Upper lobe of right lung (tissue), 1 donor: ENCODE data around the gene FANK1. TPM values are rescaled to one million over a fixed set of nuclear protein-coding genes. Genes with fewer than 3 reads are reported as not detected.
"Not testable (repeated sequence)": the region's sequence is repeated elsewhere in the genome, so short reads cannot be mapped to it uniquely, and the experiment has no call there.

Source experiments
- ATAC-seq: fragments of 200-7000 bp; cut with Tn5 transposase; one replicate; pipeline ENCODE4 v1.9.1; 2020; ENCODE audit warnings: mild to moderate bottlenecking, moderate library complexity
- DNase-seq: peaks from one replicate; pipeline ENCODE4 v3.0.0-alpha.2; 2020
- H3K27ac ChIP-seq: fragments of 200-600 bp; one replicate; pipeline ENCODE4 v1.8.0; 2022
- H3K27me3 ChIP-seq: fragments of 200-600 bp; one replicate; pipeline ENCODE4 v1.8.0; 2022; ENCODE audit warnings: mild to moderate bottlenecking
- H3K36me3 ChIP-seq: fragments of 200-600 bp; one replicate; pipeline ENCODE4 v1.8.0; 2022
- H3K4me1 ChIP-seq: fragments of 200-600 bp; one replicate; pipeline ENCODE4 v1.8.0; 2022
- H3K4me3 ChIP-seq: fragments of 200-600 bp; one replicate; pipeline ENCODE4 v1.8.0; 2022; ENCODE audit warnings: mild to moderate bottlenecking
- H3K9me3 ChIP-seq: fragments of 200-600 bp; one replicate; pipeline ENCODE4 v1.8.0; 2022
- CTCF ChIP-seq: fragments of 200-600 bp; IDR thresholded peaks from one replicate; pipeline ENCODE4 v1.8.0; 2022; ENCODE audit warnings: antibody characterized with exemption
- intact Hi-C: fragments of 100-400 bp; cut with DNase I; formaldehyde crosslinking; loops from one replicate; pipeline ENCODE4 v1.11.0; 2022
- total RNA-seq: library from RNA; stranded (reverse); fragmentation: NEBNext Ultra II Directional; extraction: Animal tissue kit (Norgen Biotek cat#: 25700); gene quantifications from one replicate; pipeline ENCODE4 v1.2.1, GENCODE V29; 2021
- donor health status: DM: no; HTN: yes; CAD: no; lungs with severe emphysema.

The FANK1 gene
- total RNA-seq, 1 donor from 2014 or later: 2.6 TPM

- intact Hi-C loops: no loop called here
- H3K9me3 ChIP-seq: no peaks in the 10 kb centered on the region
- H3K36me3 ChIP-seq: no peaks in the 10 kb centered on the region
- ATAC-seq: no peak
- no peaks in the 10 kb centered on the region for H3K4me1 ChIP-seq
- no peak overlapping the region for H3K27ac ChIP-seq
- H3K27me3 ChIP-seq: no peaks in the 10 kb centered on the region
- TF ChIP-seq CTCF: no peak
- no peak for DNase-seq
- H3K4me3 ChIP-seq: no peak overlapping the region
Measured at GRCh38 chr10:125916977-125917376, 20.6 kb downstream of the FANK1 start.

- intact Hi-C loops, H3K27ac ChIP-seq, H3K27me3 ChIP-seq, H3K4me1 ChIP-seq, H3K4me3 ChIP-seq, H3K9me3 ChIP-seq, H3K36me3 ChIP-seq, DNase-seq: not testable (repeated sequence)
- peak; percentile 53 for ATAC-seq
Measured at GRCh38 chr10:125917704-125918361, 21.5 kb downstream of the FANK1 start.

- ATAC-seq, intact Hi-C loops, H3K9me3 ChIP-seq, H3K27me3 ChIP-seq, H3K36me3 ChIP-seq, H3K4me1 ChIP-seq, H3K4me3 ChIP-seq, DNase-seq, H3K27ac ChIP-seq: not testable (repeated sequence)
Measured at GRCh38 chr10:125921643-125922306, 25.4 kb downstream of the FANK1 start.

- H3K4me3 ChIP-seq: no peak overlapping the region
- intact Hi-C loops: no loop called here
- H3K36me3 ChIP-seq: no peaks in the 10 kb centered on the region
- no peaks in the 10 kb centered on the region for H3K4me1 ChIP-seq
- DNase-seq: no peak
- H3K27ac ChIP-seq: no peak overlapping the region
- H3K27me3 ChIP-seq: no peaks in the 10 kb centered on the region
- no peak for TF ChIP-seq CTCF
- ATAC-seq: no peak
- no peaks in the 10 kb centered on the region for H3K9me3 ChIP-seq
Measured at GRCh38 chr10:125925262-125925834, 29.0 kb downstream of the FANK1 start.

- no peak for TF ChIP-seq CTCF
- no peak overlapping the region for H3K4me3 ChIP-seq
- no peaks in the 10 kb centered on the region for H3K27me3 ChIP-seq
- no peak overlapping the region for H3K27ac ChIP-seq
- peak; percentile 59 for ATAC-seq
- H3K9me3 ChIP-seq: no peaks in the 10 kb centered on the region
- H3K36me3 ChIP-seq: no peaks in the 10 kb centered on the region
- H3K4me1 ChIP-seq: no peaks in the 10 kb centered on the region
- DNase-seq: no peak
- intact Hi-C loops: no loop called here
Measured at GRCh38 chr10:125926247-125926646, 29.9 kb downstream of the FANK1 start.

- H3K27ac ChIP-seq, H3K4me1 ChIP-seq, ATAC-seq, H3K4me3 ChIP-seq, H3K36me3 ChIP-seq, H3K9me3 ChIP-seq, H3K27me3 ChIP-seq, intact Hi-C loops, DNase-seq: not testable (repeated sequence)
Measured at GRCh38 chr10:125927265-125927664, 30.9 kb downstream of the FANK1 start.

- ATAC-seq (no peak), DNase-seq (no peak)
- H3K27ac ChIP-seq: no peak overlapping the region
- intact Hi-C loops: no loop called here
- H3K4me3 ChIP-seq: no peak overlapping the region
- H3K36me3 ChIP-seq: no peaks in the 10 kb centered on the region
- H3K4me1 ChIP-seq: no peaks in the 10 kb centered on the region
- TF ChIP-seq CTCF: no peak
- H3K27me3 ChIP-seq: no peaks in the 10 kb centered on the region
- no peaks in the 10 kb centered on the region for H3K9me3 ChIP-seq
Measured at GRCh38 chr10:125928928-125929585, 32.7 kb downstream of the FANK1 start.
